ENCODE data around the gene KAT14.
"Not testable (repeated sequence)": the region's sequence is repeated elsewhere in the genome, so short reads cannot be mapped to it uniquely, and the experiment has no call there.

The KAT14 gene

GRCh38 chr20:18218280-18218679 lies 80.6 kb downstream of the KAT14 start:
- no peak for DNase-seq (ENCODE audit: extremely low spot score)
- ChIA-PET CTCF (interaction anchor here (1.3 kb wide), 1 partner anchor 12 kb away, joined by 3 read pairs; no protein-coding TSS in a partner anchor), POLR2A (no interaction called here)
- no peak for TF ChIP-seq CTCF (IDR thresholded peaks at IDR 0.05; ENCODE audit: control extremely low read depth, extremely low read depth, low read depth, missing control alignments)

DNA sequence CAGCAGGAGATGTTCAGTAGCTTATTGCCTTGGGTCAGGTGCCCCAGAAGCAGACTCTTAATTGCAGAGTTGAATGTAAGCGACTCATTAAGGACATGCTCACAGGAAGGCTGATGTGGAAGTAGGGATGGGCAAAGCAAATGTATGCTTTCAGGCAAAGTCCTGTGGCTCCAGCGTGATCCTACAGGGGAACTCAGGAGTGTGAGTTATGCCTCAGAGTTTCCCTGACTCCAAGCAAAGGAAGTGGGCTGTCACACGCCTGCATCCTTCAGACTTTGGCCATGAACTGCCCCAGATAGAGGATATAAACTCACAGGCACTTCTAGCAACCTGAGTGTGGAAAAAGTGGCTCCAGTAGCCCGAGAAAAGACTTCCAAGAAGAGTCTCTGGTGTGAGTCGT lies 85.7 kb downstream of the KAT14 start:
- ChIA-PET POLR2A (no interaction called here), CTCF (no interaction called here)
- DNase-seq (ENCODE audit: extremely low spot score), result no peak
- TF ChIP-seq CTCF (IDR thresholded peaks at IDR 0.05; ENCODE audit: control extremely low read depth, extremely low read depth, low read depth, missing control alignments), result no peak

- DNase-seq (ENCODE audit: extremely low spot score), result no peak
- POLR2A ChIA-PET, result no interaction called here
- no peak for TF ChIP-seq CTCF (IDR thresholded peaks at IDR 0.05; ENCODE audit: control extremely low read depth, extremely low read depth, low read depth, missing control alignments)
- CTCF ChIA-PET, result interaction anchor here (1.3 kb wide), 1 partner anchor 13 kb away, joined by 3 read pairs; no protein-coding TSS in a partner anchor
Measured at GRCh38 chr20:18224968-18225568, 87.4 kb downstream of the KAT14 start.

DNA sequence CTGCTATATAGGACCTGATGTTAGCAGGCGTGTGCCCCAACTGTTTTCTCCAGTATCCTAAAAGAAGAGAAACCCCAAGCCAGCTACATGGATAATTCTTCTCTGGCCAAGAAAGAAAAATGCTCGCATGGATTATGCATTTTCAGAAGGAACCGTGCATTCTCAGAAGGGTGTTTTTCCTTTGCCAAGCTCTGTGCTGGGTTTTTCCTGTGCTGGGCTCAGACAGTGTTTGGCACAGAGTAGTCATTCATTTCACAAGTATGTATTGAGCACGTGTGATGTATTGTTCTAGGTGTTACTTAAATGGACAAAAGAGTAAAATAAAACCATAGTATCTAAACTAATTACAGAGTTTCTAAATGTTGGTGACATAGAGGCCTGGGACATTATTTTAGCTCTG lies 88.0 kb downstream of the KAT14 start:
- no peak for TF ChIP-seq CTCF (IDR thresholded peaks at IDR 0.05; ENCODE audit: control extremely low read depth, extremely low read depth, low read depth, missing control alignments)
- ChIA-PET CTCF (interaction anchor here (1.3 kb wide), 1 partner anchor 13 kb away, joined by 3 read pairs; no protein-coding TSS in a partner anchor), POLR2A (no interaction called here)
- no peak for DNase-seq (ENCODE audit: extremely low spot score)

DNA sequence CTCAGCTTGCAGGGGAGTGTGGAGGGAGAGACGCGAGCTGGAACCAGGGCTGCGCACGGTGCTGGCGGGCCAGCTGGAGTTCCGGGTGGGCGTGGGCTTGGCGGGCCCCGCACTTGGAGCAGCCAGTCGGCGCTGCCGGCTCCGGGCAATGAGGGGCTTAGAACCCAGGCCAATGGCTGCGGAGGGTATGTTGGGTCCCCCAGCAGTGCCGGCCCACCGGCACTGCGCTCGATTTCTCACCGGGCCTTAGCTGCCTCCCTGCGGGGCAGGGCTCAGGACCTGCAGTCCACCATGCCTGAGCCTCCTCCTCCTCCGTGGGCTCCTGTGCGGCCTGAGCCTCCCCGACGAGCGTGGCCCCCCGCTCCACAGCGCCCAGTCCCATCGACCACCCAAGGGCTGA lies 89.1 kb downstream of the KAT14 start:
- POLR2A ChIA-PET, CTCF ChIA-PET: not testable (repeated sequence)

GRCh38 chr20:18233408-18233943 lies 95.8 kb downstream of the KAT14 start:
- TF ChIP-seq CTCF (IDR thresholded peaks at IDR 0.05; ENCODE audit: control extremely low read depth, extremely low read depth, low read depth, missing control alignments), result no peak
- DNase-seq (ENCODE audit: extremely low spot score), result no peak
- POLR2A ChIA-PET, result no interaction called here
- CTCF ChIA-PET, result no interaction called here

More for the DNA sequence above, 89.1 kb downstream of the KAT14 start:
- not testable (repeated sequence) for DNase-seq (ENCODE audit: extremely low spot score)

Data from GM10248 (cell line).